HUES64 (cell line): ENCODE measurements around the gene WIZ.
A peak's percentile ranks its signal among the peaks of the same experiment; 100 is the strongest.

Experiments used
- H3K27ac ChIP-seq: 2 replicates; pipeline ENCODE4 v1.7.0; 2013; ENCODE audit warnings: low read depth, low read length, inconsistent platforms
- H3K27me3 ChIP-seq: 2 replicates; pipeline ENCODE4 v1.6.1; 2013; ENCODE audit warnings: mild to moderate bottlenecking, low read length; ENCODE audit not compliant: insufficient read depth
- H3K36me3 ChIP-seq: 2 replicates; pipeline ENCODE4 v1.6.1; 2013; ENCODE audit warnings: mild to moderate bottlenecking, low read length; ENCODE audit not compliant: insufficient read depth
- H3K4me1 ChIP-seq: 2 replicates; pipeline ENCODE4 v1.6.1; 2013; ENCODE audit warnings: mild to moderate bottlenecking, low read length, moderate library complexity; ENCODE audit not compliant: insufficient read depth
- H3K4me3 ChIP-seq: 2 replicates; pipeline ENCODE4 v1.5.1; 2013; ENCODE audit warnings: mild to moderate bottlenecking, low read length, moderate library complexity
- H3K9ac ChIP-seq: 2 replicates; pipeline ENCODE4 v1.6.1; 2013; ENCODE audit warnings: mild to moderate bottlenecking, low read depth, low read length
- H3K9me3 ChIP-seq: 2 replicates; pipeline ENCODE4 v1.6.1; 2013; ENCODE audit warnings: low read depth, low read length; ENCODE audit not compliant: insufficient read depth
- WGBS: fragments of 150-250, 120-280 bp; methylation state at CpG from one replicate; pipeline ENCODE4 v1.1.7; 2013; ENCODE audit warnings: missing lambda C conversion rate; 5-methylcytosine and 5-hydroxymethylcytosine counted together

The WIZ gene

DNA sequence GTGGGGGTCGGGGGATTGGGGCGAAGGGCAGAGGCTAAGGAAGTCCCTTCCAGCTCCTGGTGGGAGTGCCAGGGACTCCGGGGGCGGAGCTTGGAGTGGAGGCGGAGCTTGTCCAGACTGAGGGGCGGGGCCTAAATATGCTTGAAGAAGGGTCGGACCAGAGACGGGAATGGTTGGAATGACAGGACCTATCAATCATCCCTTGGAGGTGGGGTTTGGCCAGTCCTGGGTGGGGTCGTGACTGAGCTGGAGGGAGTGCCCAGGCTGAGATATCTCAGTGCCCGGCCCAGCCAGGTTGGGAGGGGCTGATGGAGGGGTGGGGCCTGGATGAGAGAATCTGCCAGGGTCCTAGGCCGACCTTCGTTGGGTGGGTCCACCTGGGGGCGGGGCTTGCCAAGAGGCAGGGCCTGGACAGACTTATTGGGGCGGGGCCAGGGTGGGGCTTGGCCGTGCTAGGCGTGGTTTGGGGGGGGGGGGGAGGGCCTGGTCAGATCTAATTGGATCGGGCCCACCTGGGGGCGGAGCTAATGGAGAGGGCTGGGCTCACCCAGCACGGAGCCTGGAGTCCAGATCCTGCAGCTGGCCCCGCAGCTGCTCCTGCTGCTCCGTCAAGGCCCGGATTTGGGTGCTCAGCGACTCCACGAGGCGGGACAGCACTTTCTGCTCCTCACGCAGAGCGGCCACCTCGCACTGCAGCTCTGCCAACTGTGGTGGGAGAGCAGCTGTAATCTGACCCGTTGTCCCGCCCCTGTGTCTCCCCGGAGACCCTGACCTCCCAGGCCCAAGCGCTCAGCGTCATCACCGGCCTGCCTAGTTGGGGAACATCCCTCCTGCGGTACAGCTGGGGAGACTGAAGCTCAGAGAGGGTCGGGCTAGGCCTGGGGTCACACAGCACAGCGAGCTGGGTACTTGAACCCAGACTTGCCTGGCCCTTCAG, 2.6 kb upstream of the WIZ start:
- no peak overlapping the region for H3K27ac ChIP-seq
- peaks cover 49% of the 10 kb centered on the region for H3K27me3 ChIP-seq
- no peaks in the 10 kb centered on the region for H3K9me3 ChIP-seq
- peaks cover 6% of the 10 kb centered on the region; the same call in 1 of the 2 replicates for H3K4me1 ChIP-seq
- H3K4me3 ChIP-seq, result peak overlapping the region; percentile 46
- 10% methylated on average over 36 of the region's 37 CpGs for WGBS
- H3K9ac ChIP-seq, result no peak overlapping the region
- H3K36me3 ChIP-seq, result no peaks in the 10 kb centered on the region

DNA sequence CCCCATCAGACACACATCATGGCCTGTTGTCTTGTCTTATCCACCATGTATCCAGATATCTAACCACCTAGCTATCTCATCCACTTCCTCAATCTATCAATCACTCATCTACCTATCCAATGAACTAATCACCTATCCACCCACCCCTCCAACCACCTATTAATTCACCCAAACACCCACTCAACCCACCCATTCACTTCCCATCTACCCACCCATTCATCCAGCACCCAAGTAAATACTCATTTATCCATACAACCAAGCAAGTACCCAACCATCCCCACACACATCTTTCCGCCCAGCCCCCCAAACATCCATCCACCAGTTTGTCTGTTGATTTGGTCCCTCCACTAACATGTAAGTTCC, 753 bp upstream of the WIZ start:
- H3K27ac ChIP-seq, result no peak overlapping the region
- WGBS, result 87% methylated on average over 1 of the region's 1 CpG

DNA sequence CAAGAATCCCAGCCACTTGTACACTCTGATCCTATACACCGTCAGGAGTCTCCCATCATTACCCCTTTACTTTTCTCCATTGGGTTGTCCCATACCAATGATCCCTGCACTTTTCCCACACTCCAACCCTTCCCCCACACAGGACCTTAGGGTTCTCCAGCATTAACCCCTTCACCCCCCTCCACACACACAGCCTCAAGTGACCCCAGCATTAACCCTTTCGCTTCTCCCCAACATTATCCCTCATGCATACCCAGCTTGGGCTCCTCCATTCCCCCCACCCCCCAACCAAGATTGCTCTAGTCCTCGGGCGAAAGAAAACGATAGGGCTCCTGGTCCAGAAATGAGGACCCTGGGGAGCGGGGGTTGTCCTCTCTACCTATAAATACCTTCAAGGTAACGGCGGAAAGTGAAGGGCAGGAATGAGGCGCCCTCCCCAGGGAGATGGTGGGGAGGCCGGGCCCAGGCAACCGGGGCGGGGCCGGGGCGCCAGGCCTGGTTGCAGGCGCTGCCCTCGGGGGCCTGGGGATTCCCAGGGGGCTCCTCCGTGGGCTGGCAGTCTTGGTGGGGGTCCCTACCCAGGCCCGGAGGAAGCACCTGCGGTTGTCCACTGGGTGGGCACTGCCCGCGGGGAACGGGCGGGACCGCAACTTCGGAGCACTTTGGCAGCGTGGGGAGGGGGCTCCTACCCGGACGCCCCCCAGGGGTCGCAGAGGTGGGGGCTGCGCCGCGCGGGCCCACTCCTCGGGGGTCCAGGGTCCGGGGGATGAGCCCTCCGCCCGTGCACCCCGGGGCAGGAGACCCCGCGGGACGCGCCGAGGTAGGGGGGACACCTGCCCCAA, 757 bp downstream of the WIZ start:
- 4% methylated on average over 37 of the region's 43 CpGs for WGBS
- peak overlapping the region; percentile 72 for H3K4me3 ChIP-seq
- H3K9ac ChIP-seq, result peak overlapping the region; percentile 40; the same call in 1 of the 2 replicates
- no peaks in the 10 kb centered on the region for H3K9me3 ChIP-seq
- H3K27me3 ChIP-seq, result peaks cover 15% of the 10 kb centered on the region
- H3K4me1 ChIP-seq, result peaks cover 6% of the 10 kb centered on the region; the same call in 1 of the 2 replicates
- no peak overlapping the region for H3K27ac ChIP-seq
- H3K36me3 ChIP-seq, result no peaks in the 10 kb centered on the region

More for the DNA sequence above, 753 bp upstream of the WIZ start:
- Histone ChIP-seq H3K36me3 (no peaks in the 10 kb centered on the region), H3K27me3 (peaks cover 30% of the 10 kb centered on the region), H3K4me3 (peak overlapping the region; percentile 50; the same call in 1 of the 2 replicates), H3K9ac (no peak overlapping the region), H3K9me3 (no peaks in the 10 kb centered on the region), H3K4me1 (peaks cover 6% of the 10 kb centered on the region; the same call in 1 of the 2 replicates)

DNA sequence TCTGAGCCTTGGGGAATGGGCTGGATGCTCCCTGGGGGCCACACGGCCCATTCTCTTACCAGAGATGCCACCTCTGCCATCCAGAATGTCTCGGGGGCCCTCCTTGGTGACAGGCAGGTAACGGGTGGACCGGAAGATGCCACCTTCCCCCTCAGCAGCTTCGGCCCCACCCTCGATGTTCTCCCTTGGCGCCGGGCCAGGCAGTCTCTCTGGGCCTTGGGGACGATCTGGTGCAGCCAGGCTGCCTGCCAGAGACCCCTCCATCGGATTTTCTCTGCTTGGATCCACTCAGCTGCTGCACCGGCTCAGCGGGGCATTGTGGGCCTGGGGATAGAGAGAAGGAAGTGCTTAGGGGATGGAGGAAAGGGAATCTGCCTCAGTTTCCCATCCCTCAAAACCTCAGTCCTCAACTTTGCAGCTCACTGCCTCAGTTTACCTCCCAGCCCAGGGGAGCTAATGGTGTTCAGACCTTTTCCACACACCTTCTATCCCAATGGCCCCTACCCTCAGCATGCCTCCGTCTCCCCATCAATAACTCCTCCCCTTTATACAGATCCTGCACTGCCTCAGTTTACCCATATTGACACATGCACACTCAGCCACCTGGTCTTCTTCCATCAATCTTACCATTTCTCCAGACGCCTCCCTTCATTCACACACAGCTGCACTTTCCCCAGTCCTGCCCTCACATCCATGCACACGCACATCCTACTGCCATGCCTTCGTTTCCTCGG, 1.5 kb downstream of the WIZ start:
- whole genome bisulfite sequencing, result 77% methylated on average over 17 of the region's 17 CpGs
- peaks cover 6% of the 10 kb centered on the region; the same call in 1 of the 2 replicates for H3K4me1 ChIP-seq
- peaks cover 7% of the 10 kb centered on the region for H3K27me3 ChIP-seq
- no peaks in the 10 kb centered on the region for H3K36me3 ChIP-seq
- no peak overlapping the region for H3K9ac ChIP-seq
- H3K27ac ChIP-seq, result no peak overlapping the region
- H3K9me3 ChIP-seq, result no peaks in the 10 kb centered on the region
- peak overlapping the region; percentile 72 for H3K4me3 ChIP-seq

DNA sequence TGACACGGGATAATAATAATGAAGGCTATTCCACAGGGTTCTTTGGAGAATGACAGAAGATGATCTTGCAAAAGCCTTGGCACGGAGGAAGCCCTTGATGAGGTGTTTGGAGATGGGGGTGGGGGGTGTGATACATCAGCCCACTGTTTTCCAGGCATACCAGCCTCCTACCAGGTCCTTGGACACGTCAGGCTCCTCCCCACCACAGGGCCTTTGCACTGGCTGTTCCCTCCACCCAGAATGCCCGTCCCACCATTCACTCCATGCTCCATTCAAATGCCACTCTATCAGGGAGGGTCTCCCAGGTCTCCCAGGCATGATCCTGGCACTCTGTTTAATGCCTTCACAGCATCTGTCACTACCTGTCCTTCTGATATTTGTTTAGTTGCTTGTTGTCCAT, 2.7 kb downstream of the WIZ start:
- Histone ChIP-seq H3K4me3 (no peak overlapping the region), H3K27ac (no peak overlapping the region), H3K9me3 (no peaks in the 10 kb centered on the region), H3K36me3 (no peaks in the 10 kb centered on the region), H3K9ac (no peak overlapping the region), H3K4me1 (peaks cover 6% of the 10 kb centered on the region; the same call in 1 of the 2 replicates), H3K27me3 (no peaks in the 10 kb centered on the region)
- 77% methylated on average over 4 of the region's 4 CpGs for WGBS

DNA sequence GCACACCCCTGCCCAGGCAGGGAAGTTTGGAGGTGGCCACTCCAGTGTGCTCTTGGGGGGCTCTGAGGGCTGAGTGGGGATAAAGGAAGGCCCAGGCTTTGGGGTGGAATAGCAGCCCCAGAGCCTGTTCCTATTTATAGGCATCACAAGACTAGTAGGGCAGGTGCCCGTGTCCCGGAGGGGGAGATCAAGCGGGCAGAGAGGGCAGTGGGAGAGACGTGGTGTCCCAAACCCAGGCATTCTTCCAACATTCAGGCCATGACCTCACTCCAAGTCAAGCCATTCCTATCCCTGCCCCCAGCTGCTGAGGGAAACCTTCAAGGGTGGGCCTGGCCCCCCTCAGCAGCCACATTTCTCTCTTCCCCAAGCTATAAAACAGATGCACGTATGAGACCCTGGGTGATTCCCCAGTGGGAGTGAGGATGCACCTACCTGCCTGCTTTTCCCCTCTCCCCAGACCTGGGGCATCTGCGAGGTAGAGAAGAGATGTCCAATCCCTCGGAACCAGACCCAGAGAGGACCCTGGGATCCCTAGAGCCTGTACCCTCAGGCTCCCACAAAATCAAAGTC, 3.9 kb downstream of the WIZ start:
- Histone ChIP-seq H3K9me3 (no peaks in the 10 kb centered on the region), H3K27me3 (no peaks in the 10 kb centered on the region), H3K36me3 (no peaks in the 10 kb centered on the region), H3K27ac (no peak overlapping the region), H3K9ac (no peak overlapping the region), H3K4me1 (peaks cover 6% of the 10 kb centered on the region; the same call in 1 of the 2 replicates), H3K4me3 (no peak overlapping the region)
- 91% methylated on average over 7 of the region's 7 CpGs for WGBS

DNA sequence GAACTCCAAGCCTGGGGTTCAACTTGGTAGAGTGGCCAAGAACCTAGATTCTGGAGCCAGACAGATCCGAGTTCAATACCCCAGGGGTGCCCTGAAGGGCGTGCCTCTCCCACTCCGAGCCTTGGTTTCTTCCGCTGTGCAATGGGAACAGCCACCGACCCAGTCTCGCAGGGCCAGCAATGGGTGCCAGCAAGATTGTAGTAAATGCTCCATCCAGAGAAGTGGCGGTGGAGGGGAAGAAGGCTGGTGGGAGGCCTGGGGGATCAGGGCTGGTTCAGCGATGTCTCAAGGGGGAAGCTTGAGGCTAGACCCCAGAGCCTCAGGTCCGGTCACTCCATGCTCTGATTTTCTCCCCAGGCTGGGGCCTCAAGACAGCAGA, 4.5 kb downstream of the WIZ start:
- WGBS, result 92% methylated on average over 9 of the region's 9 CpGs
- Histone ChIP-seq H3K4me3 (no peak overlapping the region), H3K9ac (no peak overlapping the region), H3K4me1 (peaks cover 6% of the 10 kb centered on the region; the same call in 1 of the 2 replicates), H3K36me3 (no peaks in the 10 kb centered on the region), H3K9me3 (no peaks in the 10 kb centered on the region), H3K27me3 (no peaks in the 10 kb centered on the region), H3K27ac (no peak overlapping the region)

DNA sequence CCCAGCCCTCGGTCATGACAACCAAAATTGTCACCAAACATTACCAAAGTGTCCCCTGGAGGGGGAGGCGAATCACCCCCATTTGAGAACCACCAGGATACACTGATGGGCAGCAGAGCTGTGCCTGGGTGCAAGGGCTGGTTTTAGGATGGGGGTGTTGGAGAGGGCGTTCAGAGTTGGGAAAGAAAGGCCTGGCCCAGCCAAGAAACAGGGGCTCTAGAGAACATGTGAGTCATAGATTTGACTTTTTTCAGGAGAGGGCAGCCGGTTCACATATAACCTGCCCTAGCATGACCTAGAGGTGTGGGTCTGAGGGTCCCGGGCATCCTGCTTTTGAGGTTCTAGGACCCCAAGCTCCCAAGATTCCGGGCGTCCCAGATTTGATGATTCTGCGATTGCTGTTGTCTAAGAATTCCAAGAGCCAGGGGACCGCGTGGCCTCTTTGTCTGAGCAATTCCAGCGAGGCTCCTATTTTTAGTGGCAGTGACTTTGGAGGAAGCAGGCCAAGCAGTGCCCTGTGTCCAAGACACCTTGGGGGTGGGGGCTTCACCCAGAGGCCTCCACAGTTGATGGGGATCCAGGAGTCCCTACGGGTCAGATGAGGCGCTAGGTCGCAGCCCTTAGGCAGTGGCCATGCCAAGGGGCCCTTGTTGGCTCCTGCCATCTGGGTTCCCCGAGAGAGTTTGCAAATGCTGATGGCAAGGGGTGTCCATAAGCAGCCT, 5.1 kb downstream of the WIZ start:
- no peaks in the 10 kb centered on the region for H3K9me3 ChIP-seq
- H3K27me3 ChIP-seq, result no peaks in the 10 kb centered on the region
- H3K36me3 ChIP-seq, result no peaks in the 10 kb centered on the region
- no peak overlapping the region for H3K27ac ChIP-seq
- no peak overlapping the region for H3K4me3 ChIP-seq
- peaks cover 6% of the 10 kb centered on the region; the same call in 1 of the 2 replicates for H3K4me1 ChIP-seq
- H3K9ac ChIP-seq, result no peak overlapping the region
- WGBS, result 94% methylated on average over 15 of the region's 15 CpGs

DNA sequence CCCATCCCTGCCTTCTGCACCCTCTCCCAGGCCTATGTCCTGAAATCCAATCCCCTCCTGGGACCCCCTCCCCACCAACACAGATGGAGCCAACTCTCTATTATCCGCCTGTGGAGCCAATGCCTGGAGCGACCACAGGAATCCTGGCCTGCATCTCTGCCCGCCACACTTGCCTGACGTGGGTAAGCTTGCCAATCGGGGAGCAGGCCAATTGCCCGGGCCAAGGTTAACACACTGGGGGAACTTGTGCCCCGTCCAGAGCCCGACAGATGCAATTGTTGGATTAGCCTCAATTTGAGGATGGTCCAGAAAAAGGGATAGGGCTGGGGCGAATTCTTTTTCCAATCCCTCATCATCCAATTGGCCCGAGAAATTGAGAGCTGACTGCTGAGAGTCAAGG, 5.9 kb downstream of the WIZ start:
- Histone ChIP-seq H3K27ac (no peak overlapping the region), H3K27me3 (no peaks in the 10 kb centered on the region), H3K9ac (no peak overlapping the region), H3K9me3 (no peaks in the 10 kb centered on the region), H3K4me3 (no peak overlapping the region), H3K36me3 (no peaks in the 10 kb centered on the region), H3K4me1 (peaks cover 5% of the 10 kb centered on the region; the same call in 1 of the 2 replicates)
- 91% methylated on average over 10 of the region's 10 CpGs for WGBS

DNA sequence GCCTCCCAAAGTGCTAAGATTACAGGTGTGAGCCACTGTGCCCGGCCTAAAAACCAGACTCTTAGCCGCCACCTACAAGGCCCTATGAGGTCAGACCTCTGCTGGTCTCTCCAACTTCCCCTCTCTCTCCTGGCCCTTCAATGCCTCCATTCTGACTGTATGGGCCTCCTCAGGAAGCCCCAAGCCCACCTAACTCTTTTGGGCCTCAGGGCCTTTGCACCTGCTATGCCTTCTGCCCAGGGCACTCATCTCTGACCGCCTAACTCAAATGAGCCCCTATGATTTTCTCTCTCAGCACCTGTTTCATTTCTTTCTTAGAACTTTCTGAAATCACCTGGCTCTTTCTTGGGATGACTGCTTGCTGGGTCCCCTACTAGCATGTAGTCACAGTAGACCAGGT, 6.4 kb downstream of the WIZ start:
- no peaks in the 10 kb centered on the region for H3K9me3 ChIP-seq
- H3K9ac ChIP-seq, result no peak overlapping the region
- H3K36me3 ChIP-seq, result no peaks in the 10 kb centered on the region
- H3K27ac ChIP-seq, result no peak overlapping the region
- H3K4me3 ChIP-seq, result no peak overlapping the region
- WGBS, result 93% methylated on average over 3 of the region's 3 CpGs
- H3K27me3 ChIP-seq, result no peaks in the 10 kb centered on the region
- no peaks in the 10 kb centered on the region for H3K4me1 ChIP-seq
